Measurements from ENCODE around the gene CACYBP.

CACYBP gene

GRCh38 chr1:174974711-174975119 lies 25.0 kb upstream of the CACYBP start:
- DNase-seq (ENCODE audit: low spot score): no peak

- no peak for DNase-seq (ENCODE audit: low spot score)
Measured at GRCh38 chr1:174975764-174976163, 24.0 kb upstream of the CACYBP start.

DNA sequence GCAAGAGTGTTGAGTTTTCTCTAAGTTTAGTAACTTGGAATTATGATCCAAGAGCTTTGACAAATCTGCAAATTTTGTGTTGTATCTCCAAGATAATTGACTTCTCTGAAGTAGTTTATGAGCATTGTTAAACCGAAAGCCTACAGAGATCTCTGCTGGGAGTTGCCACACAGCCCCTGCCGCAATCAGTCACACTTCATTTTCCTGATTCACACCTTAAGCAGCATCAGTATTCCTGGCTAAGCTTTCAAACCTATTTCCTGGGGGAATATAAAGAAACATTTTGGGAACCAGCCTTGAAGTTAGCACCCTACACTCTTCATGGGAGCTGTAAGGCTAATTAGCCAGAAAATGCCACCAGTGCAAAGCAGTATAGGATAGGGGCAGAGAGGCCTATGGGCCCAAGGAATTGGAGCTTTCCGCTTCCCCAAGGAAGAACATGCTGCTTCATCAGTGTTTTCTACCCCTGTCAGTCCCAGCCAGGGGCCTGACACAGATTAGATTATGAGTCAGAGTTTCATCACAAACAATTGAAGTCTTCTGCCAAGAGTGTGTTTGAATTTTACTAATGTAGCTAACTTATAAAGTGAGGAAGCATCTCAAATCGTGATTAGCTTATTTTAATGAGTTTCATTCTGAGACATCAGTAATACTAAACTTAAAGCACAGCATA lies 23.2 kb upstream of the CACYBP start:
- no peak for DNase-seq (ENCODE audit: low spot score)

DNA sequence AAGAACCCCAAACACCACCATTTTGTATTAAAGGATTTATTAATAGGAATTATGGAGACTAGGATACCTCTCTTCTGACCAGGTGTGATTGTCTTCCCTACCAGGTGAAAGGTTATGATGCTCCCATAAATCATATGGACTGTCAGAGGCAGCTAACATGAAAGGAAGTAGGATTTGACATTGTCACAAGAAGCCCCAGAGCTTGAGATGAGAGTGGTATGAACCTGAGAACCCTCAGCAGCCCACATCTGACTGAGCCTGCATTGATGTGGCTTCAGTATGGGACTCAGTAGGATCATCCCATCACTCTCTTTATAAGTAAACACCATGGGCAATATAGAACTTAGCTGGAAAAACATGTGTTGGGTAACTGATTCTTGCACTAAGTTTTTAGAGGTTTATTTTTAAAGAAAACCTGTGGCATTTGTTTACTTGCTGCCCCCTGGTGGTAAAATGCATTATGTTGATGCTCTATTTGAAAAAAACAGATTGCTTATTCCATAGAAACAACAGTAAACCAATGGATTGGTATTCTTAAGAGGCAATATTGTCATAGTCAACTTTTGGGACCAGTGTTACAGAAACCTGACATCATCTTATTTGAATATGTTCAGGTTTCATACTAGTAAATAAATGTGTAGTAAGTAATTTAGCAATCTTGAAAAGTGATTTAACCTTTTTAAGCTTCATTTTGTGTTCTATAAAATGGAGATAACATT lies 16.6 kb upstream of the CACYBP start:
- DNase-seq (ENCODE audit: low spot score): peak; percentile 73

- DNase-seq (ENCODE audit: low spot score): no peak
Measured at GRCh38 chr1:174984952-174985351, 14.8 kb upstream of the CACYBP start.

DNA sequence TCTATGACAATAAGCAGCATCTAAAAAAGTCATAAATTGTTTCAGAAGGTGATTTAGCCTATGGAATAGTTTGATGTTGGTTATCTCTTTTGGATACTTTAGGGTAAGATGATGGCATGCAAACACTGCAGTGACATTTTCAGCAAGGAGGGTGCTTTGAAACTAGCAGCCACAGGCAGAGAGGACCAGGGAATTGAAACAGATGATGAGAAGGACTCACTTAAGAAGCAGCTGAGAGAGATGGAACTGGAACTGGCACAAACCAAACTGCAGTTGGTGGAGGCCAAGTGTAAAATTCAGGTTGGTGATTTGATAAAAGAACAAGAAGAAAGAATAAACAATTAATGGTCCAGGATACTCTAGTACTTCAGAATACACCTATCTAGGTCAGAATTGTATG lies 11.2 kb upstream of the CACYBP start:
- DNase-seq (ENCODE audit: low spot score): no peak

DNA sequence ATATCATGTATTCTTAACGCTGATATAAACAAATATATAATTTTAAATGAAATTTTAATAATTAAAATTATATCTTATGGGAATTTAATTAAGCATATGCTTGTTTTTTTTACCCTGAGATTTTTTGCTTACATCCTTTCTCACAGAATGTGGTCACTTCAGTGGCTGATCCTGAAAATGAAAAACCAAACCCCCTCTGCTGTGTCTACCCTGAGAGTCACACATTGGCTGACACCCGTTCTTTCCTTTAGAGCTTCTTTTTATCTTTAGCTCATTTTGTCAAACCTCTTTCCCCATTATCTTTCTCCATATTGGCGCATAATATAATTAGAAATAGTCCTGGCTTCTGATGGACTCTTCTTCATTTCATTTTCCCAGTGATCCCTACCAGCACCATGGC lies 10.8 kb upstream of the CACYBP start:
- no peak for DNase-seq (ENCODE audit: low spot score)

DNA sequence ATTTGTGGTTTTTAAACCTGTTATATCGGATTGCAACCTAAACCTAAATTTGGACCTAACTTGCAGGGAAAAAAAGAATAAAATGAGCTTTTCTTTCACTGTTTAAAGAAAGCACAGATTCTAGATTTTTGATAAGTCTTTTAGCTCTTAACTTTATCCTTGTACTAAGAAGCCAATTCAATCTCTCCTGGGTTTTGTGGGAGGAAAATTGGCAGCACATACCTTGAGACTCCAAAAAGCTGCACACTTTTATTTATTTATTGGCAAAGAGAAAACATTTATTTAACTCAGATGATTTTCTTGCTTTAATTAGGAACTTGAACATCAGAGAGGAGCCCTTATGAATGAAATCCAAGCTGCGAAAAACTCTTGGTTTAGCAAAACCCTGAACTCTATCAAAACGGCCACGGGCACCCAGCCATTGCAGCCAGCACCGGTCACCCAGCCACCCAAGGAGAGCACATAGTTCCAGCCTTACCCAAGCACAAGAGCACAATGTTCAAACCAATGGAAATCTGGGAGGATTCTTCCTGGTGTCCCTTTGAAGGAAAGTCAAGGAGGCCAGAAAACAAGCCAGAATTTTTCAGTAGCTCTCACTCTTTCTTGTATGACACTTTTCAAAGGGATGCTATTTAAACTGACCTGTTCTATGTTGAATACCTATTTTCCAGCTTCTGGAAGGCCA lies 10.1 kb upstream of the CACYBP start:
- DNase-seq (ENCODE audit: low spot score): no peak

DNA sequence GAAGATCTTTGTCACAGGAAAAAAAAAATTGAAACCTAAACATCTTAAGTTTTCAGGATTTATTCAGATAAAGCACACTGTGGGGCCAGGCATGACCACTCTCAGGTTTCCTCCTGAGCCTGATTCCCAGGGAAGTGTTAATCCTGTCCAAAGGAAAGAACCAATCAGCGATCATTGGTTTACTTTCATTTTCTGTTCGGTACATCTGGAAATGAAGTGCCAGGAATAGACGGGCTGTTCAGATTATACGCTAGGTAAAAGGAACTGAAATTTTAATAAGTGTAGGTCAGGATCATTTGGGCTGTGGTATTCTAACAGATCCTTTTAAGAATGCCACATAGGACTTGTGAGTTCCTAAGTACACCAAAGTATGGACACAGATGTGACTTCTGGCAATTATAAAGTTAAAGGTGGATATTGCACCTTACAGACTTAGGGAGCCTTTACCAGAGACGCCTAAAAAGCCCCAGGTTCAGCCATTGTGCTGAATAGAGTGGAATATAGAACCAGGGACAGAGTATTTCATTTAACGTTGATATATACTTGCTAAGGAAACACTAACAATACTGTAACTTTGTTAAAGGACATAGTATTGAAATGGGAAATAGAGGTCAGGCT lies 9.3 kb upstream of the CACYBP start:
- DNase-seq (ENCODE audit: low spot score): peak; percentile 44

DNA sequence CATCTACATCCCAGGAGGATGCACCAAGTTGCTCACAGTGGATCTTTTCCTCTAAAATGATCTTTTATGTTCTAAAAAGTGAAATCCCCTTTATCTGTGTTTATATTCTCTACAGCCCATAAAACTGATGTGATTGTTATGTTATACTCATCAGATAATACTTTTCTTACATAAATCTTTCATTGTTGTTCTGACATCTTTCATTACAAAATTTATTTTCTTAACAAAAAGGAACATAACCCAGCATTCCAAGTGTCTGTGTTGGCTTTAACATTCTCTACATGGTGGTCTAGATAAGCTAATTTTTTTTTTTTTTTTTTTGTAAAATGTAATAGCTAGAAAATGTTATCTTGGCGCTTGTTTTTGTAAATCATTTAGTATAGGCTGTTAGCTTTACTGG lies 8.3 kb upstream of the CACYBP start:
- DNase-seq (ENCODE audit: low spot score): no peak

- no peak for DNase-seq (ENCODE audit: low spot score)
Measured at GRCh38 chr1:174995121-174995520, 4.6 kb upstream of the CACYBP start.

DNA sequence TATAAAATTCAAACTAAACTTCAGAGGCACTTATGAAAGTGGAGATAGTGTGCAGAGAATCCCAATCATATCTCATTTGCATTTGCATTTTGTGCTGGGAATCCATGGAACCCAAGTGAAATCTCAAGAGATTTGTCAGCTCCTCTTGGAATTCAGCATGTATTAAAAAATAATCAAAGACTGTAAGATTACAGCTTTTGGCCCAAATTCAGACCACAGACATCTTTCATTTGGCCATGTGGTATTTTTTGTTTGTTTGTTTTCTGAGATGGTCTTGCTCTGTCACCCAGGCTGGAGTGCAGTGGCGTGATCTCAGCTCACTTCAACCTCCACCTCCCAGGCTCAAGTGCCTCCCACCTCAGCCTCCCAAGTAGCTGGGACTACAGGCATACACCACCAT lies 3.8 kb upstream of the CACYBP start:
- DNase-seq (ENCODE audit: low spot score): no peak

DNA sequence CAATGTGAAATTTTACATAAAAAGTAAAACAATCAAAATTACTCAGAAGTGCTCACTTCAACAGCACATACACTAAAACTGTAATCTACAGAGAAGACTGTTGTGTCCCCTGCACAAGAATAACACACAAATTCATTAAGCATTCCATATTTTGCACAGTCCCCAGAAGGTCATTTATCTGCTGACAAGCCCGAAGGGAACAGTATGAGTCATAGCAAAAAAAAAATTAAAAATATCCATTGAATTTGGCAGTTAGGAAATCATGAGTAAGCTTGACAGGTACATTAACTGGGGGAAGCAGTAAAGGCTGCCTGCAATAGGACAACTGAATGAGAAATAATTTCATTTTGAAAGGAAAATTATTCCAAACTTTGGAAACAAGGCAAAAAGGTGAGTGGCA lies 3.3 kb upstream of the CACYBP start:
- DNase-seq (ENCODE audit: low spot score): no peak

DNA sequence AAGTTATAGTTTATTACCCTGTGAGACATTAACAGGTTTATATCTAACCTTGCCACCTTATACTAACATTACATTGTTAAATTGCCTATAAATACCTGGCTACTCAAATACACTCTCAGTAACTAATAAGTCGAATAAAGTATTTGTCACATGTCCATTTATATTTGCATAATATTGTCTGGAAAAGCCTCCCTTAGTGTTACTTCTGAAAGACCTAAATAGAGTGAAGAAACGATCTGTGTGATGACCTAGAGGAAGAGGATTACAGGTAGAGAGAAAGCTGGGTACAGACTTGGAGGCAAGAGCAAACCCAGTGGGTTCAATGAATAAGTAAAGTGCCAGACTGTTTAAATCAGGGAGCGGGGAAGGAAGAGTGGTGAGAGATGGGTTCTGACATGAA lies 2.7 kb upstream of the CACYBP start:
- no peak for DNase-seq (ENCODE audit: low spot score)

GRCh38 chr1:174998569-174999215 lies 1.1 kb upstream of the CACYBP start:
- peak; percentile 80 for DNase-seq (ENCODE audit: low spot score)

DNA sequence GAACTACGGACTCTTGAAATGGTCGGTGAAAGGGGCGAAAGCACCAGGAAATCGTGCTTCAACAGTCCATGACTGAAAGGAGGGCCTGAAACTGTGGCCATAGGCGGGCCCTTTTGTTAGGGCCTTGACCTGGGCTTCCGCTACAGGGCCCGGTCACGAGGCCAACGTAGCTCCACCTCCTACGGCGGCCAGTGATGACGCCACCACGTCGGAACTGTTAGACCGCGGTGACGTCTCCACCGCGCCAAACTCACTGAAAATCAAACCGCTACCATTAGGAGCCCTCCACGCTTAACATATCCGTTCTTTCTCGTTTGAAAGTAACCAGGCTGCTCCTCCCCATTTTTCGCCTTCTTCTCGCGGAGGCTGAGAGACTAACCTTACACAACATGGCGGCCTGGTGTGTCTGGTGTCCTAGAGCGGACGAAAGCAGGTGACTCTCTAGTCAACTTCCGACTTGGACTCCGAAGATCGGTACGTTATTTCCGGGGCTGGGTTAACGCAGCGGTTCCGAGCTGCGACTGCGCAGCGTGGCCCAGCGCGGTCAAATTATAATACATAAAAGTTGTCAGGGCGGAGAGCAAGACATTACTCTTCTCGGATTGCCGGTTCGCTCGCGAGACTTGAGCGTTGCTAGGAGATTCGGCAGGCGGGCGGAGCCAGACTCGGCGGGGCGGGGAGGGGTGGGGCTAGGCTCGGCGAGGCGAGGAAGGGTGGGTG lies 371 bp upstream of the CACYBP start:
- peak; percentile 97 for DNase-seq (ENCODE audit: low spot score)

DNA sequence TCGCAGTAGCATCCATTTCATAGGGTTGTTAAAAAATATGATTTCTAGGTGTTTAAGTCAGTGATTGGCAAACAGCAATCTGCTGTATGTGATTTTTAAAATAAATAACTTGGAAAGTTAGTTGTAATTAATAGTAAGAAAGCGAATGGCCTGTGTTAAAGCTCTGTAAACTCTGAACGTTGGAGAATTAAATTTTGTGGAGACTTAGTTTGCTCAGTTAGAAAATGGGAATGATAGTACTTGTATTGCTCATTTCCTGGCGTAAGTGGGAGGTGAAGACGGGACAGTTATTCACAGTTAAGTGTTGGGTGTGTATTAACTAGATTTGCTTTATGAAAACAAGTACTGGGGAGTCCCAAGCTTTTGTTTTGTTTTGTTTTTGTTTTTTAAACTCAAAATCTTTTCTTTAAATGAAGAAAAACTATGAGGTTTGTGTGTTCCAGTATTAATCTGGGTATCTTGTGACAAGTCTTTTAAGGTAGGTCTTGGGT lies 995 bp downstream of the CACYBP start:
- DNase-seq (ENCODE audit: low spot score): peak; percentile 23

DNA sequence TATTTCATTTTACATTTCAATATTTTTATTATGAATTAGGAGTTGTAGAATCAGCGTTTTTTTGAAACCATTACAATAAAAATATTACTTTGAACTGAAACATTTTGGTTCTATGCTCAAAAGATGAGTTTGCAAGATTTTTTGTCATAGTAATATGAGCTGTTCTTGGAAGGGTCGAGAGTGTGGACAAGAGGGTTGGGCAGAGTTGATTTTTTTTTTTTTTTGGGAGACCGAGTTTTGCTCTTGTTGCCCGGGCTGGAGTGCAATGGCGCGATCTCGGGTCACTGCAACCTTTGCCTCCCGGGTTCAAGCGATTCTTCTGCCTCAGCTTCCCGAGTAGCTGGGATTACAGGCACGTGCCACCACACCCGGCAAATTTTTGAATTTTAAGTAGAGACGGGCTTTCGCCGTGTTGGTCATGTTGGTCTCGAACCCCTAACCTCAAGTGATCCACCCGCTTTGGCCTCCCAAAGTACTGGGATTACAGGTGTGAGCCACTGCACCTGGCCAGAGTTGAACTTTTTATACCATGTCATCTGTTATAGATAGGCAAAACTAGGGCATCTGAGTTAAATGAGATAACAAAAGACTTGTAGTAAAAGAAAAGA lies 3.3 kb downstream of the CACYBP start:
- no peak for DNase-seq (ENCODE audit: low spot score)

DNA sequence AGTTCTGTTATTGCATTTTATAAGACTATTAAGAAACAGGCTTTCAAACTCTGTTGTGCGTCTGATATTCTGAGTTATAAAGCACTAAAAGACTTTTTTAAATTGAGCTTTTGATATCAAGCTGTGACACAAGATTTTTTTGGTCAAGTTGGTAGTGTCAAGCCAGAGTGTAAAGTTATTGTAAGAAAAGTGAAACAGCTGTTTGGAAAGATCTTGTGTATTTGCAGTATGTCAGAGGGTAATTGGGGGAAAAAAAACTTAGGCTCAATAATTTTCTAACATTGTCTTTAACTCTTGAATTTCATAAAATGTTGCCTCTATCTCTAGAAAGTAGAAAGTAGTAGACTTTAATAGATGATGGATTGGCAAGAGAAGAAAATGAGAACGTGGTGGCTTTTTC lies 3.8 kb downstream of the CACYBP start:
- no peak for DNase-seq (ENCODE audit: low spot score)

DNA sequence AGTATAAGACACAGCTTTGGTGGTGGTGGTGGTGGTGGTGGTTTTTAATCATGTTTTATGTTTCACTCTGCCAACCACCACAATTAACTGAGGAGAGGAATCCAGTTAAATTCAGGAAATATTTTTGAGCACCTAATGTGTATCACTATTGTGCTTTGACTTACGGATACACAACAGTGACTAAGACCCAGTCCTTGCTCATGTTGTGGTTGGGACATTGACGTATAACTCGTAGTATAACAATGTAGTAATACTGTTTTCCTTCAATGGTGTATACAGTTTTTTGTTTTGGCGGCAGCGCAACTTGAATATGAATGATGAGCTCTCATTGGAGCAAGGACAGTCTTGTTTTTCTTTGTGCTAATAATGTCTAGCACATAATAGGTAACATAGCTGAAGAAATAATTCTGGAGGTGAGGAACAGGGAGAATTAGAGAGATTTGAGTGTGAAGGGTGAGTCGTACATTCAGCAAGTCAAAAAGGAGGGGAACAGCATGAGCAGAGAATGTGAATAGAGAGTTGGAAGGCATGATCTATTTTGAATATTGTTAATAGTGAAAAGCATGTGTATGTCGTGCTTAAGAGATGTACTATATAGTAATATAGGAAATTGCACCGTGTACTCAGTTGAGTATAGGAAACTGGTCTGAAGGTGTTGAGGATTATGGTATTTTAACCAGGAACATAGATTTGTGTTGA lies 5.5 kb downstream of the CACYBP start:
- no peak for DNase-seq (ENCODE audit: low spot score)

Data from hematopoietic multipotent progenitor cell treated with erythropoietin and hydrocortisone succinate and interleukin-3 and kit ligand, for 15 days (in vitro differentiated cells).